Activated CD4-positive, alpha-beta T cell treated with anti-CD3 and anti-CD28 coated beads, Interleukin-2, amount 10 ng/mL, durations not matched to agents 24 days and 14 days (primary cell): ENCODE results near the gene RGCC. TPM values are rescaled to one million over a fixed set of nuclear protein-coding genes. Genes with fewer than 3 reads are reported as not detected.

ENCODE experiments used
- DNase-seq: peaks from one replicate; pipeline ENCODE4 v3.0.0; 2022
- H3K27ac Mint-ChIP-seq: one replicate; pipeline ENCODE4 v1.8.0; 2022; ENCODE audit warnings: mild to moderate bottlenecking, mixed read lengths
- H3K27me3 Mint-ChIP-seq: one replicate; pipeline ENCODE4 v1.8.0; 2022; ENCODE audit warnings: mixed read lengths
- H3K36me3 Mint-ChIP-seq: one replicate; pipeline ENCODE4 v1.8.0; 2022; ENCODE audit warnings: low read depth, mild to moderate bottlenecking, mixed read lengths
- H3K4me1 Mint-ChIP-seq: one replicate; pipeline ENCODE4 v1.8.0; 2021; ENCODE audit warnings: mixed read lengths
- H3K4me3 Mint-ChIP-seq: one replicate; pipeline ENCODE4 v1.8.0; 2022; ENCODE audit warnings: mild to moderate bottlenecking, moderate library complexity, mixed read lengths
- H3K9me3 Mint-ChIP-seq: one replicate; pipeline ENCODE4 v1.8.0; 2021; ENCODE audit warnings: mixed read lengths
- intact Hi-C: fragments of 100-400 bp; cut with micrococcal nuclease; formaldehyde crosslinking; loops from one replicate; pipeline ENCODE4 v1.15.1; 2023
- total RNA-seq: library from RNA; stranded (reverse); gene quantifications from 2 replicates; pipeline ENCODE4 v1.2.3, GENCODE V29; 2022

RGCC gene
- total RNA-seq, 1 donor from 2014 or later = 117 TPM

DNA sequence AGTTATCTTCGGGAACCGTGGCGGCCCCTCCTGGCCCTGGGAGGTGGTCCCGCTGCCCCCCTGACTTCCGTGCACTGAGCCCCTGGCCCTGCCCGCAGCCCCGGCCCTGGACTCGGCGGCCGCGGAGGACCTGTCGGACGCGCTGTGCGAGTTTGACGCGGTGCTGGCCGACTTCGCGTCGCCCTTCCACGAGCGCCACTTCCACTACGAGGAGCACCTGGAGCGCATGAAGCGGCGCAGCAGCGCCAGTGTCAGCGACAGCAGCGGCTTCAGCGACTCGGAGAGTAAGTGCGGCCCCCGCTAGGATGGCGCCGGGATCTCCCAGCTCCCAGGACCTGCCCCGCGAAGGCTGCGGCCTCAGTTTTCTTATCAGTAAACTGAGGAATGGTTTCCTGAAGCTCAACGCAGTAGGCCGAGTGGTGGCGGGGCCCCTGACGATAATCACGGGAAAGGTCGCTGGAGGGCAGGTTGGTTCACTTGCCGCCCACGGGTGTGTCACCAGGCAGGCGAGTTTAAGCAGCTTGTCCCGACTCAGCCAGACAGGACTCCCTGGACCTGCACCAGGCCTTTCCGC is 924 bp downstream of the RGCC start:
- no peaks in the 10 kb centered on the region for H3K9me3 Mint-ChIP-seq

DNA sequence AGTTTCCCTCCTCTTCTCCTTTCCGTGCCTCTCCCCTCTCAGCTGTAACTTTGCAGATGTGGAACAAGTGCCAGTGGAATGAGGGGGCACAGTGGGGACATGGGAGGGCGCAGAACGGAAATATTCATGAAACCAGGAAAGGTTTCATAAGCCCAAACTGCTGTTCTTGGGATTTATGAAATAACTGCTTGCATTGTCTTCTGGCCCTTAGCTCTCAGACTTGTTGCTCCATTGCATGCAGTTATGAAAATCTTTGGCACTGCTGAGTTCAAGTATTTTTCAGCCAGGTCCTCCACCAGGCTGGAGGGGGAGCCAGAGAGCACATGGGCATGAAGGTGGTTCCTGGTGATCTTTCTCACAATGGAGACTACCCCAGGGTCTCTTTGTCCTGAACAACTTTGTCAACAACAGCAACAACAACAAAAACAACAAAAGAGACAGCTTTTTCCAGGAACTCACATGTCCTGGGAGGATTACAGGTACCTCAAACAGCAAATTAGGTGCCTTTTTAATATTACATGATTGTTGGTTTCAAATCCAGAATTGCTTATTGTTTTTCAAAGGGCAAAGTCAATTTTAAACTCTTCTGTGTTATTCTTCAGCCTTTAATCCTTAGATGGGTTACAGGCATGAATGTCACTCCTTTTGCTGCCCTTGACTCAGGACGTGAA is 1.5 kb downstream of the RGCC start:
- Mint-ChIP-seq H3K27me3 (peaks cover 26% of the 10 kb centered on the region), H3K36me3 (peaks cover 45% of the 10 kb centered on the region), H3K9me3 (no peaks in the 10 kb centered on the region), H3K4me1 (peaks cover 55% of the 10 kb centered on the region), H3K27ac (peak overlapping the region; percentile 97), H3K4me3 (peak overlapping the region; percentile 93)
- intact Hi-C loops = loop anchor here (1.0 to 5.0 kb wide), 6 partner anchors 95 to 813 kb away; partner anchors contain the start of genes AKAP11 and DGKH
- DNase-seq = peak; percentile 91

More for the DNA sequence above, 924 bp downstream of the RGCC start:
- intact Hi-C loops = loop anchor here (2.0 to 5.0 kb wide), 3 partner anchors 101 to 814 kb away; partner anchors contain the start of genes AKAP11 and DGKH
- H3K36me3 Mint-ChIP-seq = peaks cover 41% of the 10 kb centered on the region
- peaks cover 50% of the 10 kb centered on the region for H3K4me1 Mint-ChIP-seq
- peak; percentile 88 for DNase-seq
- H3K27me3 Mint-ChIP-seq = peaks cover 26% of the 10 kb centered on the region
- H3K4me3 Mint-ChIP-seq = peak overlapping the region; percentile 93
- peak overlapping the region; percentile 97 for H3K27ac Mint-ChIP-seq

DNA sequence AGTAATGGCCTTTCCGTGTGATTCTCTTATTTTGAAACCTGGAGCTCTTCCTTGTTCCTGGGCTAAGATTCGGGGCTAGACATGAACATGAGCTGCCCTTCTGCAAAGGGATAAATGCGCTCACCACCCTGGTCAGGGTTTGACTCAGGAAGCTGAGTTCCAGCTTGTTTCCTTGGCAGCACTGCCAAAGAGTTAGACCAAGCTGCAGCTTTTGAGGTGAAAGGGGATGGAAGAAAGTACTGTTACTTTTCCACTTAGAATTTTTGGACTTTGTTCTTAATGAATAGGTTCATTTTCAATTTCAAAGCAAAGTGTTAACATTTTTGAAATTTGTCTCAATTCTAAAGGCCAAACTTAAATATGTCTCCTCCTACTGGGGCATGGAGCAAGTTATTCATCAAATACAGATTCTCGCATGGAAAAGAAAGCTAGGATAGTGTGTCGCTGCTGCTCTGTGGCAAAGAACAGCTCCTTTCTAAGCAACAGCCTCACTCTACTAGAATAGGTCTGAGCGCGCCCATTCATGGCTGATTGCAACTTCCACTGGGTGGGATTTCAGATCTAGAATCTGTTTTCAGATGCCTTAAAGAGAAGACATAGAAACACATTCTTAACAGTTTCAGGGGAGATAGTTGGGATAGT is 2.2 kb downstream of the RGCC start:
- peak; percentile 76 for DNase-seq
- Mint-ChIP-seq H3K9me3 (no peaks in the 10 kb centered on the region), H3K36me3 (peaks cover 49% of the 10 kb centered on the region), H3K27ac (peak overlapping the region; percentile 97), H3K4me3 (peak overlapping the region; percentile 93), H3K4me1 (peaks cover 61% of the 10 kb centered on the region), H3K27me3 (peaks cover 23% of the 10 kb centered on the region)
- intact Hi-C loops = loop anchor here (1.0 to 10.0 kb wide), 8 partner anchors 95 to 915 kb away; partner anchors contain the start of genes AKAP11 and DGKH

DNA sequence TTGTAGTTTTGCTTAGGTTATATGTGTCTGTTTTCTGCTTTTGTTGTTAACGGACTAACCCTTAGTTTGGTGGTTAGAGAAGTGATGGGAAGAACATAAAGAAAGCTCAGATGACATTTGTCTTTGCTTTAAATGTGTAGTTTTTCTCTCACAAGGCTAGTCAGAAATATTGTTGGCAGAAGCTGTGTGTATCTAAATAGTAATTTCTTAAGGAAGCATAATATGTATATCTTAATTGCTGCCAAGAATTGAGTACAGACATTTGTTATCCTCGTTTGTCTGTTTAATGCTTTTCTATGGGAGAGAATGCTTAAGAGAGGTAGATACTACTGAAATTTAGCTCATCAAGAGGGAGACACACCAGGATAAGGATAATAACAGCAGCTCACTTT is 2.7 kb downstream of the RGCC start:
- peaks cover 18% of the 10 kb centered on the region for H3K27me3 Mint-ChIP-seq
- no peak for DNase-seq
- intact Hi-C loops = loop anchor here (10.0 kb wide), 2 partner anchors 475 to 915 kb away; no protein-coding TSS in a partner anchor

DNA sequence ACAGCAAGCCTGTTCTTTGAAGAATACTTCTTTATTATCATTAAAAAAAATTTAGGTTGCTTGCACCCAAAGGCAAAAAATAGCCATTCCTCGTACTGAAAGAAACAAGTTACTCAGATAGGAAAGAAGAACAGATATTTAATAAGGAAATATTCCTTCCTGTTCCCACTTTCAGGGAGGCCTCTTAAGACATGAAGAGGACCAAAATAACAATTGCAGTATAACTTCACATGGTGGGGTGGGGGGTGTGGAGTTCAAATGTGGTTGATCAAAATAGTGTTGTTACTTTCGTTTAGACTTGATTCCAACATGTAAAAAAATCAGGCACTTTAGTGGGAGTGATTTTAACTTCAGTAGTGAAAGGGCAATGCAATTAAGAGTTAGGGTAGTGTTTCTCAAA is 3.6 kb downstream of the RGCC start:
- H3K27ac Mint-ChIP-seq = peak overlapping the region; percentile 97
- no peak for DNase-seq
- H3K36me3 Mint-ChIP-seq = peaks cover 61% of the 10 kb centered on the region

More for the DNA sequence above, 2.7 kb downstream of the RGCC start:
- Mint-ChIP-seq H3K4me1 (peaks cover 67% of the 10 kb centered on the region), H3K36me3 (peaks cover 54% of the 10 kb centered on the region), H3K9me3 (no peaks in the 10 kb centered on the region), H3K27ac (peak overlapping the region; percentile 97), H3K4me3 (peak overlapping the region; percentile 93)

DNA sequence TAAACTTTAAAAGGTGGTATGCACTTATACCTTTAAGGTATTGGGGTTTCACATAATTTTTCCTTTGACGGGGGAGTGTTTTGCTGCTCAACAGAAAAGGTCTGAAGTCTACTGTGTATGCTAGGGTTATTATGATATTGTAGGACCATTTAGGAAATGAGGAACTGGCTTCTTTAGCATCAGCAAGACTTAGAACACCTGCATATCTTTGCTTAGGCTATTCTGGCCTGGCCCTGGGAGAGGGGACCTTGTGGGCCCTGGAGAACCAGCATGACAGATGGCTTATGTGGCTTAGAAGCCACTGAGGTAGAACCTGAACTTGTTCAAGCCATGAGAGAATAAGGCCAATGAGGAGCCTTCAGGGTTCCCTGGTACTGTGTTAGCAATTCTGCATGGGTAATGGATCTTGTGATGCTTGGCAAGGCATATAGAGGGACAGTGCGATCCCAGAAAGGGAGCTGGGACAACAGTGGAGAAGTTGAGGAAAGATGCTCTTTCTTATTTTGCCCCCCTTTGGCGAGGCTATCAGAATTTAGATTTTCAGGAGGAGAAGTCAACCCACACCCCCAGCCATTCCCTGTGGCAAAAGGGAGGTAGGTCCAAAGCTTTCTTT is 4.3 kb downstream of the RGCC start:
- H3K27ac Mint-ChIP-seq = peak overlapping the region; percentile 99
- peak overlapping the region; percentile 88 for H3K4me3 Mint-ChIP-seq
- H3K27me3 Mint-ChIP-seq = peaks cover 3% of the 10 kb centered on the region
- H3K4me1 Mint-ChIP-seq = peaks cover 77% of the 10 kb centered on the region
- peak; percentile 62 for DNase-seq
- H3K36me3 Mint-ChIP-seq = peaks cover 66% of the 10 kb centered on the region
- no peaks in the 10 kb centered on the region for H3K9me3 Mint-ChIP-seq
- intact Hi-C loops = loop anchor here (2.0 to 10.0 kb wide), 3 partner anchors 401 to 913 kb away; partner anchors contain the start of gene WBP4

More for the DNA sequence above, 3.6 kb downstream of the RGCC start:
- intact Hi-C loops = loop anchor here (10.0 kb wide), 2 partner anchors 476 to 914 kb away; no protein-coding TSS in a partner anchor
- Mint-ChIP-seq H3K27me3 (peaks cover 10% of the 10 kb centered on the region), H3K4me1 (peaks cover 75% of the 10 kb centered on the region), H3K4me3 (peak overlapping the region; percentile 93), H3K9me3 (no peaks in the 10 kb centered on the region)

DNA sequence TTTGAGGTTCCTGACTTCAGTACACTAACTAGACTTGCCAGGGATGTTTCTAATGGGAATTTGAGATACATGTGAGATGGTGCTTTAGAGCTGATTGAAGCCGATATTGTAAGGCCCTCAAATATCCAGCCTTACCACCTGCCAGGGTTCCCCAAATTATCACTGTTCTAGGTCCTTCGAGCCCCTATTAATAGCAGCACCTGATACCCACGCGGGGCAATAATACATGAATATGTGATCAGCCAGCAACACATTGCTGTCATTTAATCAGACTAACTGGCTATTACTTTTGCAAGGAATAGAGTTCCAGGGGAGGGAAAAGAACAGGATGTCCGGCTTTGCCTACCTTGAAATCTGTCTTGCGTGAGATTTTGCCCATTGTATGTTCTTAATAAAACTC is 5.1 kb downstream of the RGCC start:
- H3K9me3 Mint-ChIP-seq = no peaks in the 10 kb centered on the region
- H3K27me3 Mint-ChIP-seq = no peaks in the 10 kb centered on the region
- peak; percentile 60 for DNase-seq
- peak overlapping the region; percentile 88 for H3K4me3 Mint-ChIP-seq
- intact Hi-C loops = loop anchor here (2.0 to 10.0 kb wide), 3 partner anchors 402 to 912 kb away; partner anchors contain the start of gene WBP4
- peaks cover 78% of the 10 kb centered on the region for H3K4me1 Mint-ChIP-seq
- H3K36me3 Mint-ChIP-seq = peaks cover 74% of the 10 kb centered on the region
- H3K27ac Mint-ChIP-seq = peak overlapping the region; percentile 99

DNA sequence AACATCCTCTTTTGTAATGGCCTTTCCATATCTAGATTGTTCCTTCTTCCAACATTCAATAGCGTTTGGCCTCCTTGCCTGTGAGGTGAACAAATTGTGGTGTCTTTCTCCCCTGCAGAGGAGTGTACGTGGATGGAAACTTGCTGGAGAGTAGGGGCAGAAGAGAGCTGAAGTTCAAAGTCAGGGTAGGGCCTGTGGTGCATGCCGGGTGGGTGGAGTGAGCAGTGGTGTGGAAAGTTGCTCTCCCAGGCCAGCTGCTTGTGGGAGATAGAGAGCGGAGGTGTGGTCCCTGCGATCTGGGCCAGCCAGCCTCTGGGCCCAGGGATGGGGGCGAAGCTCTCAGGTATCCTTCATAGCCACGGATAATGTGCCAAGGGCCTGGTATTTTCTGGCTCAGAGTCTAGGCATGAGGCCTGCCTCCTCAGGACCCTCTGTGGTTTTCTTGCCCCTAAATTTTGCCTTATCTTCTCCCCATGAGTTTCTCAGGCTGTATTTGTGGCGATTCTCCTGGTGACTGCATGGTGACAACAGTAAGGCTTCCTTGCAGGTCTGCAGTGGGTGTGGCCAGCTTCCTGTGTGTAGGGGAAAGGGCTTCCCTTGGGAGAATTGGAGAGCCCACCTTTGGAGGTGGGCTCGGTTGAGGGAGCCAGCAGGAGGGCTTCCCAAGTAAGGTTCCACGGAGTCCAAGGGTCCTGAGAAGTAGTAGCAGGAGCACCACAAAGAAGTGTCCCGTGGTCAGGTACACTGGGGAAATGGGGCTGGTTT is 6.7 kb downstream of the RGCC start:
- peak overlapping the region; percentile 88 for H3K4me3 Mint-ChIP-seq
- no peaks in the 10 kb centered on the region for H3K9me3 Mint-ChIP-seq
- peaks cover 79% of the 10 kb centered on the region for H3K4me1 Mint-ChIP-seq
- peak; percentile 86 for DNase-seq
- H3K36me3 Mint-ChIP-seq = peaks cover 85% of the 10 kb centered on the region
- H3K27me3 Mint-ChIP-seq = no peaks in the 10 kb centered on the region
- intact Hi-C loops = loop anchor here (2.0 to 10.0 kb wide), 4 partner anchors 189 to 911 kb away; partner anchors contain the start of gene WBP4
- peak overlapping the region; percentile 99 for H3K27ac Mint-ChIP-seq

DNA sequence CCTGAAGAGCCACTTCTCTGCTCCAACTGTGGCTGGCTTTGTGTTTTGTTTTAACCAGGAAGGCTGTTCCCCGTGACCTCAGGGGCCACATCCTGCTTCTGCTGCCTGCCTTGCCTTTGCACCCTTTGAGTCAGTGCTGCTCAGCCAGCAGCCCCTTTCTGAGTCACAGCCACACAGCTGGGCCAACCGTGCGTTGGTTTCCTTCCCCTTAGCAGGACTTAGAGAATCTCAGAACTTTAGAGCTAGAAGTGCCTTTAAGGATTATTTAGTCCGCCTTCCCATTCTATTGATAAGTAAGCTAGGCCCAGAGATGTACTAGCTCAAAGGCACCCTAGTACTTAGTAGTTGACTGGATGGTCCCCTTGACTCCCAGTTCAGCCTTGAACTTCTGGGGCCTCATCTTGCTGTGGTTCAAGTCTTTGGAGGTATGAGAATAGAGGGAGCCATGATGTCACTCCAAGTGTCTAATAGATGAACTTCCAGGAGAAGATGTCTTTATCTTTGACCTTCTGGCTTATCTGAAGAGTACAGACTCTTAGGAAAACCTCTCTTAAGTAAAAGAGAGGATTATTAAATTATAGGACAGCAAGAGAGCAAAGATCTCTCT is 8.0 kb downstream of the RGCC start:
- Mint-ChIP-seq H3K27ac (peak overlapping the region; percentile 99), H3K4me1 (peaks cover 79% of the 10 kb centered on the region), H3K27me3 (no peaks in the 10 kb centered on the region), H3K36me3 (peaks cover 84% of the 10 kb centered on the region), H3K9me3 (no peaks in the 10 kb centered on the region), H3K4me3 (peak overlapping the region; percentile 88)
- DNase-seq = peak; percentile 96
- intact Hi-C loops = loop anchor here (1.0 to 10.0 kb wide), 6 partner anchors 27 to 909 kb away; no protein-coding TSS in a partner anchor

DNA sequence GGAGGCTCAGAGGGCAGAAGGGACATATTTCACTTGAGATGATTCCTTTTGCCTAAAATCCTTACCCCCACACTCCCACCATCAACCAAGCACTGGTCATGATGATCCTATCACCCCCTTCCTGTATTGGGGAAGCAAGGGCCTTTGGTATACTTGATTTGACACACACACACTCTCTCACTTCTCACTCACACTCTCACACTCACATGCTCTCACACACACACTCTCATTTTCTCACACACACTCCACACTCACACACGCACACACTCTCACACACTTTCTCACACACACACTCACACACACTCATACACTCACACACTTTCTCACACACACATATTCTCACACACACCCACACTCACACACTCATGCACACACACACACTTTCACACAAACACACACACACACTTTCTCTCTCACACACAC is 8.6 kb downstream of the RGCC start:
- intact Hi-C loops = loop anchor here (1.0 to 10.0 kb wide), 6 partner anchors 26 to 909 kb away; no protein-coding TSS in a partner anchor
- no peaks in the 10 kb centered on the region for H3K9me3 Mint-ChIP-seq
- no peaks in the 10 kb centered on the region for H3K27me3 Mint-ChIP-seq
- H3K4me1 Mint-ChIP-seq = peaks cover 77% of the 10 kb centered on the region
- peaks cover 83% of the 10 kb centered on the region for H3K36me3 Mint-ChIP-seq
- DNase-seq = peak; percentile 63
- H3K27ac Mint-ChIP-seq = peak overlapping the region; percentile 99
- H3K4me3 Mint-ChIP-seq = peak overlapping the region; percentile 88

DNA sequence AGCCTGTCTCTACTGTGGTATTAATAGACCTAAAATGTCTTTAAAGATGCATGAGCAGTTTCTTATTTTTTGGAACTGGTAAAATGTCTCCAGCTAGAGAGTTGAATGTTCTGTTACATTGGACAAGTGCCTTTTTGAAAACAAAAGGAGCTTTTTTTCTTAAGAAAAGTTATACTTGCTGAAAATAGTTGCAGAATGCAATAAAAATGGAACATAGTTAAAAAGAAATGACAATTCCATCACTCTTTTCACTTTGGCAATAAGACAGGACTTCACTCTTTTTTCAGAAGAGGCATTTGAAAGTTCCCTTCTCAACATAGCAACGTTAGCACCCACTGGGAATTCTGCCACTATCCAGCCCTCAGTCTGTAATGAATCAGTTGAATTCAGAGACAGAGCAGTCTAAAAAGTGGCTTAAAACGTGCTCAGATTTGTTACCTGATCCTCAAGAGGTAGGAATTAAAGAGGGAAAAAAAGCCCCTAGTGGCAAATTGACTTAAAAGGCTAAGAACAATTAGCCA is 10.1 kb downstream of the RGCC start:
- peak overlapping the region; percentile 99 for H3K27ac Mint-ChIP-seq
- H3K4me3 Mint-ChIP-seq = no peak overlapping the region
- peaks cover 70% of the 10 kb centered on the region for H3K4me1 Mint-ChIP-seq

DNA sequence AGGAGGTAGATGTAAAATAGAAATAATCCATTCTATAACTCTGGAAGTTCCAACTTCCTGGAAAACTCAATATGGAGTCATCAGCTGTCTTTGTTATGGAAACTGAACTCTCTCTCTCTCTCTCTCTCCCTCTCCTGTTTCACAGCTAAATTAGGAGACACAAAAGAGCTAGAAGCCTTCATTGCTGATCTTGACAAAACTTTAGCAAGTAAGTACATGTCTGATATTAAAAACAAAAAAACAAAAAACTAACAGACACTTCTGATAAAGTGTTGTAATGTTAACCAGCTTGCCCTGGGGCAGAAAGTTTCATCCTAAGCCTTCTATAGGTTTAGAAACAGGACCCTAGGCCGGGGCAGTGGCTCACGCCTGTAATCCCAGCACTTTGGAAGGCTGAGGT is 11.3 kb downstream of the RGCC start:
- intact Hi-C loops = loop anchor here (5.0 to 10.0 kb wide), 3 partner anchors 484 to 906 kb away; no protein-coding TSS in a partner anchor
- Mint-ChIP-seq H3K4me1 (peaks cover 60% of the 10 kb centered on the region), H3K9me3 (peaks cover 3% of the 10 kb centered on the region), H3K36me3 (peaks cover 77% of the 10 kb centered on the region), H3K27me3 (no peaks in the 10 kb centered on the region), H3K4me3 (no peak overlapping the region), H3K27ac (peak overlapping the region; percentile 45)
- DNase-seq = no peak

More for the DNA sequence above, 10.1 kb downstream of the RGCC start:
- H3K9me3 Mint-ChIP-seq = no peaks in the 10 kb centered on the region
- no peak for DNase-seq
- H3K36me3 Mint-ChIP-seq = peaks cover 80% of the 10 kb centered on the region
- intact Hi-C loops = loop anchor here (5.0 to 10.0 kb wide), 3 partner anchors 483 to 907 kb away; no protein-coding TSS in a partner anchor
- no peaks in the 10 kb centered on the region for H3K27me3 Mint-ChIP-seq
